ENCODE data around the gene ZNF362.

DNA sequence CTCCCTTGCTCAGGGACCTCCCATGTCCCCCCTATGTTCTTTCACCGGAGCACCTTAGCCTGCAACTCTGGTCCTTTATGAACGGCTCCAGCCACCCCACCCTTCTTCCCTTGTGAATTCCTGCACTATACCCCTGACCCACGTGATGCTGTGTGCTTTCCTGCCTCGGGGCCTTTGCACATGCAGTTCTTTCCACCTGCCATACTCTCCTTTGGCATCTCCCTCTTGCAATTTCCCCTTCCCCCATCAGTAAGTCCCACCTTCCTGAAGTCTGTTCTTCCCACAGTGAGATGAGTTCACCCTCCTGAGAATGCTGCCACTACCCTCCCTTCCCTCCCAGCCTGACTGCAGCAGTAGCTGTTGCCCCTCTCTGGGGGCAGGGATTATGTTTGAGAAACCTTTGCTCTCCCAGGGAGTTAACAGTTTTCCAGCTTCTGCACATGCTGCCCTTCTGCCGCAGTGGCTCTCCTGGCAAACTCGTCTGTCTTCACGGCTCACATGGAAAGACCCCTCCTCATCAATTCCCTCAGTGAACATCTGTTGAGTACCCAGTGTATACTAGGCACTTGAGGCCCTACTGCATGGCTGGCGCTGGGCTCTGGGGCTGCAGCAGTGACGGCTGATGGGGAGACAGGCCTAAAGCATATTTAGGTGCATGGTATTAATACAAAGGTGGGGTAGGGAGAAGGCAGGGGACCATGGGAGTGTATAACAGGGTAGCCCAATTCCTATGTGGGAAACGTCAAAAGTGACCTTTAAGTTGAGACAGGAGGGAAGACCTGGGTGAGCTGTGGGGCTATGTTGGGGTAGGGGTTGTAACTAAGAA is 9.7 kb downstream of the ZNF362 start:
- TF ChIP-seq, protein P1, sequence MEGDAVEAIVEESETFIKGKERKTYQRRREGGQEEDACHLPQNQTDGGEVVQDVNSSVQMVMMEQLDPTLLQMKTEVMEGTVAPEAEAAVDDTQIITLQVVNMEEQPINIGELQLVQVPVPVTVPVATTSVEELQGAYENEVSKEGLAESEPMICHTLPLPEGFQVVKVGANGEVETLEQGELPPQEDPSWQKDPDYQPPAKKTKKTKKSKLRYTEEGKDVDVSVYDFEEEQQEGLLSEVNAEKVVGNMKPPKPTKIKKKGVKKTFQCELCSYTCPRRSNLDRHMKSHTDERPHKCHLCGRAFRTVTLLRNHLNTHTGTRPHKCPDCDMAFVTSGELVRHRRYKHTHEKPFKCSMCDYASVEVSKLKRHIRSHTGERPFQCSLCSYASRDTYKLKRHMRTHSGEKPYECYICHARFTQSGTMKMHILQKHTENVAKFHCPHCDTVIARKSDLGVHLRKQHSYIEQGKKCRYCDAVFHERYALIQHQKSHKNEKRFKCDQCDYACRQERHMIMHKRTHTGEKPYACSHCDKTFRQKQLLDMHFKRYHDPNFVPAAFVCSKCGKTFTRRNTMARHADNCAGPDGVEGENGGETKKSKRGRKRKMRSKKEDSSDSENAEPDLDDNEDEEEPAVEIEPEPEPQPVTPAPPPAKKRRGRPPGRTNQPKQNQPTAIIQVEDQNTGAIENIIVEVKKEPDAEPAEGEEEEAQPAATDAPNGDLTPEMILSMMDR (IDR thresholded peaks at IDR 0.05): no peak
- no peak for TF ChIP-seq POLR2A (IDR thresholded peaks at IDR 0.05)
